Measurements from ENCODE around the gene RBKS.

DNA sequence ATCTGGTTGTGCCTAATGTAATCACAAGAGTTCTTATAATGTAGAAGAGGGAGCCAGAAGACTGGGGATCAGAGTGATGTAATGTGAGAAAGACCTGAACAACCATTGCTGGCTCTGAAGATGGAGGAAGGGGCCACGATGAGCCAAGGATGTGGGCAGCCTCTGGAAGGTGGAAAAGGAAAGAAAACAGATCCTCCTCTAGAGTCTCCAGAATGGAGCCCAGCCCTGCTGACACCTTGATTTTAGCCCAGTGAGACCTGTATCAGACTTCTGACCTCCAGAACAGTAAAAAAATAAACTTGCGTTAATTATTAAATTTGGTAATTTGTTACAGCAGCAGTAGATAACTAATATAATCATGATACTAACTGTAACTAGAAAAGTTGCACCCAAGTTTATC is 3.1 kb downstream of the RBKS start:
- TF ChIP-seq, protein P1, sequence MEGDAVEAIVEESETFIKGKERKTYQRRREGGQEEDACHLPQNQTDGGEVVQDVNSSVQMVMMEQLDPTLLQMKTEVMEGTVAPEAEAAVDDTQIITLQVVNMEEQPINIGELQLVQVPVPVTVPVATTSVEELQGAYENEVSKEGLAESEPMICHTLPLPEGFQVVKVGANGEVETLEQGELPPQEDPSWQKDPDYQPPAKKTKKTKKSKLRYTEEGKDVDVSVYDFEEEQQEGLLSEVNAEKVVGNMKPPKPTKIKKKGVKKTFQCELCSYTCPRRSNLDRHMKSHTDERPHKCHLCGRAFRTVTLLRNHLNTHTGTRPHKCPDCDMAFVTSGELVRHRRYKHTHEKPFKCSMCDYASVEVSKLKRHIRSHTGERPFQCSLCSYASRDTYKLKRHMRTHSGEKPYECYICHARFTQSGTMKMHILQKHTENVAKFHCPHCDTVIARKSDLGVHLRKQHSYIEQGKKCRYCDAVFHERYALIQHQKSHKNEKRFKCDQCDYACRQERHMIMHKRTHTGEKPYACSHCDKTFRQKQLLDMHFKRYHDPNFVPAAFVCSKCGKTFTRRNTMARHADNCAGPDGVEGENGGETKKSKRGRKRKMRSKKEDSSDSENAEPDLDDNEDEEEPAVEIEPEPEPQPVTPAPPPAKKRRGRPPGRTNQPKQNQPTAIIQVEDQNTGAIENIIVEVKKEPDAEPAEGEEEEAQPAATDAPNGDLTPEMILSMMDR (conservative IDR thresholded peaks at IDR 0.05 in 1 of 2, IDR thresholded peaks at IDR 0.05 in 1 of 2; ENCODE audit: extremely low read depth in 1 of 2, insufficient read depth in 1 of 2, low read depth in 1 of 2, low read length in 2 of 2): no peak
- TF ChIP-seq EZH2 (IDR thresholded peaks at IDR 0.05; ENCODE audit: borderline replicate concordance, low read length): no peak

Measured in mammary epithelial cell (primary cell).